ENCODE data around the gene COL4A2.
A peak's percentile ranks its signal among the peaks of the same experiment; 100 is the strongest.
"Not testable (repeated sequence)": the region's sequence is repeated elsewhere in the genome, so short reads cannot be mapped to it uniquely, and the experiment has no call there.

COL4A2 gene

DNA sequence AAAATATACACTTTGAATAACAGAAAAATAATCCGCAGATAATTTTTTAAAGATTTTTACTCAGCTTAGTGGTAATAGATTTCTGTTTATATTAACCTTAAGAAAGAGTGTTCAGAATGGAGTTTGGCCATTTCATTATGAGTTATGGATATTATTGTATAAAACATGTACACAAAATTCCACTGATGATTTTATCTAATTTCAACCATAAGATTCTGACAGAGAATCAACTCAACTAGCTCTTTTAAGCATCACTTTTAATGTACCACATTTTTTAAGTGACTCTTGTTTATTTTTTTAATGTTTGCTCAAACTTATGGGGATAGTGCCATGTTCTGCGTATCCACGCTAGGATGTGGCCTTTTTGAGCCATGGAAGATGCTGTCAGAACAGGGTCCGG lies 75.7 kb downstream of the COL4A2 start:
- no peak for DNase-seq

DNA sequence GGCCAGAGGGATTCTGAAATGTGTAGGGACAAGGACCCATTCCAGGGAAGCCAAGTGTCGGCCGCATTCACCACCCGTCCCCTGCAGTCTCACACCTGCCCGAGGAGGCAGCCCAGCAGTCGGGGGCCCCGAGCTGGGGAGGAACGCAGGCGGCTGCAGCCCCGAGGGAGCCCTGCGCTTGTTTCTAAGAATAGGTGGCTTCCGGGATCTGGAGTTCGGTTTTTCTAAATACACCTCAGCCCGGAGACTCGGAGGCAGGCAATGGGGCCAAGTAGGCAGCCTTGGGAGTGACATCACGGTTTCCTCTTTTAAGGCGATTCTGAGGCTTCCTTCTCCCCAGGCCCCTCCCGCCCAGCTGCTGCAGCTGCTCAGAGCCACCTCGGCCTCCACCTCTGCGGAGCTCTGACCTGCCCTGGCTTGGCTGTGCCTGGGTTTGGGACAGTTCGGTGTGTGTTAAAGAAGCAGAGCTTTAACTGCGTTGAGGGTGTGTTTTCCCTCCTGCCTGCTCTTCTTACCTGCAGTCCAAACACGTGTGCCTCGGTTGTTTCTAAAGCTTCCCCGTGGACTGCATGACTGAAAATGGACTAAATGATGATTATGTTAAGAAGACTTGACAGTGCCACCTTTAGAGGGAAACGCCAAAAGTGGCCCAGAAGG lies 80.5 kb downstream of the COL4A2 start:
- peak; percentile 55 for DNase-seq

DNA sequence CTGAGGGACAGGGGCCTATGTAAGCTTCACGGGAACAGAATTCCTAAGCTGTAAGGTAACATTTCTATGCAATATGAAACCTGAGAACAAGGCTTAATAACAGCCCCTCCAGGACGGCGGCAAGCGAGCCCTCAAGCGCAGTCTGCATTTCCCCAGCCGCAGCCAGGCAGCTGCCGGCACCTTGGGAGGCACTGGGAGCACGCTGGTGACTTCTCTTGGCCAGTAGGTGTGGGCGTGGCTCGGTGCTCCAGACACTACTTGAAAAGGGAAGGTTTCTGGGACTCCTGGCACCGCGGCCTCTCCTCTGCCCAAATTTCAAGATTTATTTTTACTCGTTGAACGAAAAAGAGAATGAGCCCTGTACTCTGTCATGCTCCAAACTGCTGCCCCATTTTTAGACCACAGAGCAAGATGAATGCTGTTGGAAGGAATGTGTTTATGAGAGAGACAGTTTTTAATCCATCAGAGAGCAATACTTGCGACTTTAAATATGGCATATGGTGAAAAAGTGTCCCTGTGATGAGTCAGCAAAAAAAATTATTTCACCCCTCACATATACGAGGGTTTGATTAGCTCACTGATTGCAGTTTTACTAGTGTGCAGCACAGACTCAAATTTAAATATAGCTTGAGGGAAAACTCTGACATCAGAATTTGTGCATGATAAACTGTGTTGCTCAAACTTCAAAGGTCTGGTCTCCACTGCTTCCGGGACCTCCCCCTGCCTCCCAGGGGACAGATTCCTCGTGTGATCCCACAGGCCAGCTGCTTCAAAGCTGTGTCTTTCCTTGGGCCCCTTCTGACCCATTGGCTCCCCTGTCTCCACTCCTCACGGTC lies 81.2 kb downstream of the COL4A2 start:
- DNase-seq: peak; percentile 53

DNA sequence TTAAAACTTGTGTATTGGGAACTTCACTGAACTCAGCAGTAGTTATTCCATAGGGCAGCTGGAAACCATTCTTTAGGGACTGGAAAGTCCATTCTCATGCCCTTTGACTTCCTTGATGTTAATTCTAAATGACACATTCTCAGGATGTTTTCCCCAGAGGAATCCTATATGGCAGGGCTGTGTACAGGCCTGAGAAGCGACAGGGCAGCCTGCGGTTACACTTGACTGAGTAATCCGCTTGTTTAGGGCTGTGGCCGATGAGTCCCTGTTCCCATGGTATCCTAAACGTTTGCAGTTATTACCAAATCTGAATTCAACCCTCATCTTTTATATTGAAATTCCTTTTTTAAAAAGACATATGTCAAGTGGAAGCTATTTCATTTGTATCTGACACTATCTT lies 83.5 kb downstream of the COL4A2 start:
- DNase-seq: no peak

DNA sequence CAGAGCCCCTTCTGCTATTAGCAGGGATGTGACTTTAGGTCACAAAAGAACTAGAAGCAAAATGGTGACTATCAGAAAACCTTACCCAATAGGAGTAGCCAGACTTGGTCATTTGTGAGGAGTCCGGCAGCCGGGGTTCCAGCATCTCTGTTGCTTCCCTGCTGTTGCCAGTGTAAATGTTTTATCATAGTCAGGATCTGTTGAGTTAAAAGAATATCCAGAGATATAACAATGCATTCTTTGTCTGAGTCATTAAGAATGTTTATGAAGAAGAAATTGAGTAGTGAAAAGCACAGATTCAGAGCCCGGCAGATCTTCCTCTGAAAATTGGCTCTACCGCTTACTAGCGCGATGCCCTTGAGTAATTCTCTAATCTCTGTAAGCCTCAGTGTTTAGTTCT lies 84.2 kb downstream of the COL4A2 start:
- no peak for DNase-seq

DNA sequence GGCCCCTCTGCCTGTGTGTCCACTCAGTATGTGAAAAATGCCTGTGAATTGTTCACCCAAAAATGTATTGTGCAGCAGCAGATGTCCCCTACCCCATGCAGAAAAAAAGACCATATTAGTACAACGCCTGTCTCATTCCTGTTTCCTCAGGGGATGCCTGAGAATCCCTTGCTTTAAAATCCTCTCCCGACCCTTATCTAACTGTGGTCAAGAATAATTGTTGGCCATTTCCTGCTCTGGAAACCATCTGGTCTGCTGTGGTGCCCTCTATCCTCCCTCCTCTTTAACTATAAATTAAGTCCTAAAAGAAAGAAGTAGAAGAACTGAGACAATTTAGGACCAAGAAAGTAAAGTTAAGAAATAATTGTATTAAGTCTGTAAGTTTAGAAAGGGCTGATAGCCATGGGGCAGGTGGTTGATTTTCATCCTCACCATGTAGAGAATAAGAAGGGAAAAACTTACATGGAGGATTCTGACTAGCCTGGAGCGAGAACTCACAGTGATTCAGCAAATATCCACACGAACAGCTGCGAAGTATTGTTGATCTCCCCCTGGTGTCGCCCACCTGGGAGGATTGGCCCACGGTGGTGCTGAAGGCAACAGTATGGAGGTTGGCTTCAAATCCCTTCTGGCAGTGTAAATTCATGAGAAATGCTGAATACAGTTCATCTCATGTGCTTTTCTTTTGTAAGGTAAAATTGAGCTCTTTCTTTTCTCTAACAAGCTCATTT lies 85.6 kb downstream of the COL4A2 start:
- no peak for DNase-seq

DNA sequence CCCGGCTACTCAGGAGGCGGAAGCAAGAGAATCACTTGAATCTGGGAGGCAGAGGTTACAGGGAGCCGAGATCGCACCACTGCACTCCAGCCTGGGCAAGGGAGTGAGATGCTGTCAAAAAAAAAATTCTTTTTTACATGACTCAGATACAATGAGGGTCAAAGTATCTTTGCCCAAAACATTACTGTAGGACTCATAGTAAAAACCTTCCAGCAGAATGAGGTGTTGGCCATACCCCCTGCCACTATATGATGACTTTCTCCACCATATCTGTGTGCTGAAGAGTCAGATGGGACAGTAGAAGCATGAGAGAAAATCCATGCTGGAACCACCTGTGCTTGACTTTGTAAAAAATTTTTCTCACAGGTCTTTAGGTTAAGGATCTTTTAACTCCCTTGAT lies 86.7 kb downstream of the COL4A2 start:
- no peak for DNase-seq

DNA sequence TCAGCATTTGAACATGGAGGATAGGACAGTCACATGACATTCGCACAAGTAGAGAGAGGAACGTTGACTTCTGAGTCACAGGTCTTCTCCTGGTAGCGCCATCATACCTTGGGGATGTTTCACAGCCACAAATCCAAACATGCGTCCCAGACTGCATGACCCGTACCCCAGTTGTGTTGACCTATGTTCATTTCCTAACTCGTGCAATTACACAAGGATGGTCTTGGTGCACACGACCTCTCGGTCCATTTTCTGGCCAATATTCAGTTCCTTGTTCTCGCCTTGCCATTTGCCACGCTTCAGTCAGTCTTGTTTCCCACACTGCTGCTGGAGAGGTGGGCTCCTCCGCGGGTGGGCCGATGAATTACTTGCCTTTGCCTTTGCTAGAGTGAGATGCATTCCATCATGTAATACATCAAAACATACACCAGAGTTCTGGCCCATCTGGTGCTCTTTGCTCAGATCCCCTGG lies 87.3 kb downstream of the COL4A2 start:
- no peak for DNase-seq

DNA sequence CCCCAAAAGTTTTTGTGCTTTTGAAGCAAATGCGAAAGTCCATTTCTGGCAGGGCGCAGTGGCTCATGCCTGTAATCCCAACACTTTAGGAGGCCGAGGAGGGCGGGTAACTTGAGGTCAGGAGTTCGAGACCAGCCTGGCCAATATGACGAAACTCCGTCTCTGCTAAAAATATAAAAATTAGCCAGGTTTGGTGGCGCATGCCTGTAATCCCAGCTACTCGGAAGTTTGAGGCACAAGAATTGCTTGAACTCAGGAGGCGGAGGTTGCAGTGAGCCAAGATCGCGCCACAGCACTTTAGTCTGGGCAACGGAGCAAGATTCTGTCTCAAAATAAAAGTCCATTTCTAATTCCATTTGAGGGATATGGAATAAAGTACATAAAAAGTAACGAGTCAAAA lies 88.5 kb downstream of the COL4A2 start:
- not testable (repeated sequence) for DNase-seq

DNA sequence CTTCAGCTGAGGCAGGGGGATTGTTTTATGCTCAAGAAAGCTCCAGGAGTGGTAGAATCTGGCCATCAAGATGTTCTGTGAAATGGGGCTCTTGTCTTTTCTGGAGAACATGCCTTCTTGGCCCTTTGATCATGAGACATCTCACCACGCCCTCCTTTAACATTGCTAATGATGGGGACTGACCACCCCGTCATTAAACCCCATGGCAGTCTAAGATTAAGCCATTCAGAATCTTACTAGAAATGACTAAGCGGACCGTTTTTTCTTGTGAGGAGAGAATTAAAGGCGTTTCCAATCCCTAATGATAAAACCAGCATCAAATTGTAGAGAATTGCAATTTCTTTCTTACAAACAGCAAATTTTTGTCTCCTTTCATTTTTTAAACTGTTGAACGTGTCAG lies 89.4 kb downstream of the COL4A2 start:
- no peak for DNase-seq

DNA sequence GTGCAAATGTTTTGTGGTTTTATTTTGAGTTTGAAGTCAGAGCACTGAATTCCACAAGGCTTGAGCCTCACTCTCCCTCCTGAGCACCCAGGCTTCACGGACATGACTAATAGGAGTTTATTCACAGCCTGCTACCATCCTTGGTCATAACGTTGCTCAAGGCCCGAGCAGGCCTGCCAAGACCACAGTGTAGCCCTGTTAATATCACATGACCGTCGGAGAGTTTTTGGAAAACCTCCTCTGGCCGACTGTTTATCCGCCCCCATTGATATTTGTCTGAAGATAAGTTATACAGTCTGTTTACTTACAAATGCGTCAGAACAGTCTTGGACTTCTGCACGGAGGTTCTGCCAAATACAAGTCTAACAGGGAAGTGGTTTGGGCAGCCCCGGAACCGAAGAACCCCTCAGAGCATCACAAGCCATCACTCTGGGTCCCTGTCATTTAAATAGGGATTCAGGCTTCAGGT lies 89.9 kb downstream of the COL4A2 start:
- no peak for DNase-seq

DNA sequence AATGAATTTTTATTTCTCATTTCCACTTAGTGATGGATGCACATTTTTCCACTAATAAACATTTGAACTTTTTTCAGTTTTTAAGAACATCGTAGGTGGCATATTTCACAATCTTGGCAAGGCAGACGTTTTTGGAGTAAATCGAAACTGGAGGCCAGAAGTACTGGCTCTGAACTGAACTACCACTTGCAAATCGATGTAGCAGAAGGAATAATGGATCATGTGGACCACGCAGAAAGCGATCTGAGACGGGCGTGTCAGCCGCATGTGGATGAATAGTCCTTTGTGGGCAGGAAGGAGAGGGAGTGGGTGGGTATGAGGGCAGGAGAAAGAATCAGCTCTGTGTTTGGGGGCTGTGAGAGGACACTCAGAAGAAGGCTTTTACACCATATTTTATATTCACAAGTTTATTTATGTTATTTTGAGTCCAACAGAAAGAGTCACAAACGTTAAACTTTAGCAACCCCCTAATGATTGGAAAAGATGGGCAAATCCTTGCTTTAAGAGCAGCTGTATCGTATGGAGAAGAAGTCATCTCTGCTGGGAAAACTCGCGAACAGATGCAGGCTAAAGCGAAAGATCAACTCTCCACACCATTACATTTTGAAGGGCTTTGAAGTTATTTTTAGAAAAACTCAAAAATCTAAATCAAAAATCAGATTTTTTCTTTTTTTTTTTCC lies 90.5 kb downstream of the COL4A2 start:
- no peak for DNase-seq

DNA sequence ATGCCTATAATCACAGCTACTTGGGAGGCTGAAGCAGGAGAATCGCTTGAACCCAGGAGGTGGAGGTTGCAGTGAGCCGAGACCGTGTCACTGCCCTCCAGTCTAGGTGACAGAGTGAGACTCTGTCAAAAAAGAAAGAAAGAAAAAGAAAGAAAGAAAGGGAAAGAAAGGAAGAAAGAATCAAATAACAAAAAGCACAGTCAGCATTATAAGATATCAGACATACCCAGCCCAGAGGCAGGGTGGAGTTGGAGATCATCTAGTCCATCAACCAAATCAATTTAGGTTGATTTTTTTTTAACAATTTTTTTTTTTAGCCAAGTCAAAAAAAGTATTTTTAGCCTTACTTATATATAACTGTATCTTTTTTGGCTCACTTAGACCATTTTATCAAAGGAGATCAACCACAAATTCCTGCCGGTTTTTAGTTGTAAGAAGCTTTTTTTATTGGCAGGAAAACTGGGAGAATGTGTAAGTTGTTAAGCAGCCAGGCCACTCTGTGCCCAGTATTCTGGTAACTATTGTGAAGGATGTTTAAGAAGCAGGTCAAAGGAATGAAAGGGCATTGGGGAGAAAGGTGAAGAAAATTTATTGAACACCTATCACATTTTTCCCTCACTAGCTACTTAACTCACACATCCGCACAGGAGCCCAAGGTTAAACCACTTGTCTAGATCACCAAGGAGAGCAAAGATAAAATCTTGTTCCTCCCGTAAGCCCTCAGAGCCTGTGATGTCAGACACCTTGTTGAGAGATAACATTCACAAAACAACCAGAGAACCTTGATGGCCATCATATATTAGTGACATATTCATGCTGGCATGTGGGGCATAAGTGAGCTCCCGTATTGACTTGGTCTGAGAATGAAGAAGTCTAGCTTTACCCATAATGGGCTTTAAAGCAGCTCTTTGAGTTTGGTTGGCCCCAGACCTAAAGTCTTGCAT lies 91.8 kb downstream of the COL4A2 start:
- DNase-seq: no peak

DNA sequence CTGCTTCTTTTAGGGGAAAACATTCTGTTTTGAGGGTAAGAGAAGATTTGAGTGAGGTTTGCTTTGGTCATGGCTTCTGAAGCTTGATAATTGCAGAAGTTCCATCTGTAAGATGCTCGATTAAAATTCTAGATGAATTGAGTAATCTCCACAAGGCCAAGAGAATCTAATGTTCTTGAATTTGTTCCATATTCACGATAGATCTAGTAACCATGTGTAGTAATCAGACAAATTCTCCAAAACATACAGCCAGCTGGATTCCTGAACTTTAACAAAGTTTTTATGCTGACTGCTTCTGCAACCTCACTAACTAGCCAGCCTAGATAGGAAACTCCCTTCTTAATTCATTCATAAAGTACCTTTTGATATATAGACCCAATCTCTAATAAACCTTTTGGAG lies 92.7 kb downstream of the COL4A2 start:
- DNase-seq: no peak

DNA sequence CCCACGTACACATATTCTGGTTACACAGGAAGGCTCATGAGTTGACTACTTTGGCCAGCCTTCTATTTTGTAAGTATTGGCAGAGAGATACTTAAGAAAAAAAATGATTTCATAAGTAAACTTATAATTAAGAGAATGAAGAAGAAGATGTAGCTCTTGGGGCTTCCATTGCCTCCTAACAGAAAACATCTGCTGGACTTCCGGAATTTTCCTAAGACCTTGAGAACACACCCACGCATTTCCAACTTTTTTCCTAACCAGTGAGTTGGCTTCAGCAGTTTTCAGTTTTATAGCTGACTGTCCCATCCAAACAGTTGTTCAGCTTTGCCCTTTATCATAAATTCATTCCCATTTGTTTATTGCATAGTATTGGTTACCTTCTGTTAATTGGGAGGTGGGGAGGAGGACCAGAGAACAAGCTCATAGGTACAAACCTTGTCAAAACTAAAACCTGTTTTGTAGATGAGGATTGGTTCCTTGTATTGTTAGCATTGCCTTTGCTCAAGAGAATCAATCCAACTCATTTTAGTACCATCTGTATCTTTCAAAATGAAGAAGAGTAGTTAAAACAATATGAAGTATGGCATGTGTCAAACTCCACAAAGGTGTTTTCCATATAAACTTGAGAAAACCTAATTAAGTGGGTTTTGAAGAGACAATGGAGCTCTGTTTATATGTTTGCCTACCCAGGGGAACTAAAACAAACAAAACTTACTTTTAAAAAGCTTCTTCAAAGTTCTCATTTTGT lies 93.9 kb downstream of the COL4A2 start:
- no peak for DNase-seq

DNA sequence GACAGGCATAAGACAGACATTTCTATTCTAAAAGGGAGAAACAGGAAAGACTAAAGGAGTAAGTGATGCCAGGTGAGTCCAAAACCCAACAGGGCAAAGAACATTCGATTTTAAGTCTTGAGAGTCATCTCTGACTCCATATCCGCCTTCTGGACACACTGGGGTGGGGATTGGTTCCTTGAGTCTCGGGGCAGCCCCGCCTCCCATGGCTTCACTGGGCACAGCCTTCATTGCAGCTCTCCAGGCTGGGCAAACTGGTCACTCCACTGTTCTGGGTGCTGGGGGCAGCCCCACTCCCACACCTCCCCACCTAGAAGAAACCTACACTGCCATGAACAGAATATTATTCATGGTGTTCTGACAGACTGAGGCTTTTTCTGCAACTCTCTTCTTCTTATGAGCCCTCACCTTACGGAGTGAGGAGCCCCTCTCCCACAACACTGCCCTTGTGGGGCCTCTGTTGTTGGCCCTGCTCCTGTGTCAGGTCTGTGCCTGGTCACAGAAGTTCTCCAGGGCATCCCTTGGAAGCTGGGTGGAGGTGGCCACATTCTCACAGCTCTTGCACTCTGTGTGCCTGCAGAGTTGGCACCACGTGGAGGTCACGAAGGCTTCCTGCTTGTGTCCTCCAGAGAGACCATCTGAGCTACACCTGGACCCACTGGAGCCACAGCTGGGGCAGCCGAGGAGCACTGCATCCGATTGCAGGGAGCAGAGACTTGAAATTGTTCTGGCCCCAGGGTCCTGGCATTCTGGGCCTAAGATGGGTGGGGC lies 95.4 kb downstream of the COL4A2 start:
- DNase-seq: no peak

DNA sequence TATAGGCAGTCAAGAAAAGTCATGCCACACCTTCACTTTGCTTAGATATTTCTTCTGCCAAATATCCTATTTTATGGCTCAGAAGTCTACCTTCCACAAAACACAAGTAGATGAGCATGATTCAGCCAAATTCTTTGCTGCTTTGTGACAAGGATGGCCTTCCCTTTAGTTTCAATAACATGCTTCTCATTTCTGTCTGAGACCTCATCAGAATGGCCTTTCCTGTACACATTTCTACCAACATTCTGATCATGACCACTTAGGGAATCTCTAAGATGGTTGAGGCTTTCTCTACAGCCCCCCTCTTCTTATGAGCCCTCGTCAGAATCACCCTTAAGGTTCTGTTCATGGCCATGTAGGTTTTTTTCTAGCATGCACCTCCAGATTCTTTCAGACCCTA lies 96.2 kb downstream of the COL4A2 start:
- DNase-seq: no peak

DNA sequence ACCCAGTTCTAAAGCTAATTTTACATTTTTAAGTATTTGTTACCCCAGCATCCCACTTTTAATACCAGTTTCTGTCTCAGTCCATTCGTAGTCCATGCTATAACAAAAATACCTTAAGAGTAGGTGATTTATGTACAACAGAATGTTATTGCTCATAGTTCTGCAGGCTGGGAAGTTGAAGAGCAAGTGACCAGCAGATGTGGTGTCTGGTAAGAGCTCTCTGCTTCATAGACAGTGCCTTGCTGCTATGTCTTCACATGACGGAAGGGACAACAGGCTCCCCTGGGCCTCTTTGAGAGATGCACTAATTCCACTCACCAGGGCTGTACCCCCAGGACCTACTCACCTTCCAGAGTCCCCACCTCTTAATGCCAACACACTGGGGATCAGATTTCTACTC lies 96.6 kb downstream of the COL4A2 start:
- no peak for DNase-seq

DNA sequence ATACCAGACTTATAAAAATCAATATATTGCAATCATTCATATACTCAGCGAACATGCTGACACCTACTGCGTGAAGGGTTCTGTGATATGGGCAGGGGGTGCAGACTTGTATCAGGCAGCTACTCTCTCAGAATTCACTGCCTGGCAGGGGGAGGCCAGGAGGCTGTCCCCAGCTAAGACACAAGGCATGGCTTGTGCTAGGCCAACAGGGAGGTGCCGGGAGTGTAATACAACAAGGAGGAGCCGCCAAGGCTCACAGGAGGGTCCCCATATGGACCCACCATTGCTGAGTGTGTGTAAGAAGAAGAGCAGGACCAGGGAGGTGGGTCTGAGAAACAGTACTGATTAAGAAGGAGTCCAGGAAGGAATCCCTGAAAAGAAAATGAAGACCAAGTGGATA lies 97.2 kb downstream of the COL4A2 start:
- no peak for DNase-seq
